Prostate gland (tissue), 2 donors: ENCODE measurements around the gene KCNMB1.

ENCODE experiments used
- CTCF ChIP-seq, 4 experiments: fragments of 200-600 bp in 2 of 4; fragments of 450-650 bp in 2 of 4; sonication (generic) in 2 of 4; IDR thresholded peaks; 1 replicate in 3 of 4; 2 replicates in 1 of 4; pipeline ENCODE4 v1.5.1; 2016 to 2019; ENCODE audit warnings: antibody characterized with exemption in 4 of 4, mild to moderate bottlenecking in 2 of 4, moderate library complexity in 2 of 4
- POLR2A ChIP-seq: fragments of 450-650 bp; IDR thresholded peaks from one replicate; pipeline ENCODE4 v1.6.1; 2016; ENCODE audit warnings: antibody characterized with exemption, mild to moderate bottlenecking
- POLR2AphosphoS5 ChIP-seq: sonication (generic); formaldehyde crosslinking; IDR thresholded peaks from one replicate; pipeline ENCODE4 v1.6.1; 2017; ENCODE audit warnings: antibody characterized with exemption

- no peak for TF ChIP-seq CTCF (IDR thresholded peaks at IDR 0.05)
- no peak for TF ChIP-seq POLR2A
- no peak for TF ChIP-seq POLR2AphosphoS5
Measured at GRCh38 chr5:170426786-170427185, 37.6 kb upstream of the KCNMB1 start.
